LNCAP (cell line): Measurements from ENCODE around the gene SCG5.

Source experiments
- TF ChIP-seq, protein P1 (sequence below): fragments of 450-650 bp; IDR thresholded peaks from 2 replicates; pipeline ENCODE4 v1.5.1; 2017; ENCODE audit warnings: mild to moderate bottlenecking

SCG5 gene

DNA sequence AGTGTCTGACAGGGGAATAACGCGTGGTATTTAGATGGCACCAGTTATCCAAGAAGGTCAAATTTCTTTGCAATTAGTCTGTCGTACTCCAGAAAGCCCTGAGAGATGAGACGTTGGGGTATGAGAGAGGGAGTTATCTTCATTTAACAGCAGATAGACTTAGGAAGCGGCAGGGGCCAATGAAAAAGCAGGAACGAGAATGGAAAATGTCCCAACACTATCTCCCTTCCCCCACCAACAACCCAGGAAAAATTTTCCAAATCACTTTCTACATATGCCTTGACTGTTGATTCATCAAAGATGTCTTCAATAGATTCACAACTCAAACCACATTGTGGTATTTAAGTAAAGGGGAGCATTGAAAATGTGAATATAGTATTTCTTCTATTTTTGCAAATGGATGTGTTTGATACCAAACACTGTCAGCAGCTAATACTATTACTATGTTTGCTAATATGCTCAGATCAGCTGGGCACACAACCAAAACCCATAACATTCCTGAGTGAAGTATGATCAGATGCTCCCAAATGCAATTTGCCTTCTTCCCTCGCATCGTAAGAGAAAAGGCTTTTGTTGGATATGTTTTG is 63.0 kb downstream of the SCG5 start:
- TF ChIP-seq, protein P1, sequence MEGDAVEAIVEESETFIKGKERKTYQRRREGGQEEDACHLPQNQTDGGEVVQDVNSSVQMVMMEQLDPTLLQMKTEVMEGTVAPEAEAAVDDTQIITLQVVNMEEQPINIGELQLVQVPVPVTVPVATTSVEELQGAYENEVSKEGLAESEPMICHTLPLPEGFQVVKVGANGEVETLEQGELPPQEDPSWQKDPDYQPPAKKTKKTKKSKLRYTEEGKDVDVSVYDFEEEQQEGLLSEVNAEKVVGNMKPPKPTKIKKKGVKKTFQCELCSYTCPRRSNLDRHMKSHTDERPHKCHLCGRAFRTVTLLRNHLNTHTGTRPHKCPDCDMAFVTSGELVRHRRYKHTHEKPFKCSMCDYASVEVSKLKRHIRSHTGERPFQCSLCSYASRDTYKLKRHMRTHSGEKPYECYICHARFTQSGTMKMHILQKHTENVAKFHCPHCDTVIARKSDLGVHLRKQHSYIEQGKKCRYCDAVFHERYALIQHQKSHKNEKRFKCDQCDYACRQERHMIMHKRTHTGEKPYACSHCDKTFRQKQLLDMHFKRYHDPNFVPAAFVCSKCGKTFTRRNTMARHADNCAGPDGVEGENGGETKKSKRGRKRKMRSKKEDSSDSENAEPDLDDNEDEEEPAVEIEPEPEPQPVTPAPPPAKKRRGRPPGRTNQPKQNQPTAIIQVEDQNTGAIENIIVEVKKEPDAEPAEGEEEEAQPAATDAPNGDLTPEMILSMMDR, result no peak

DNA sequence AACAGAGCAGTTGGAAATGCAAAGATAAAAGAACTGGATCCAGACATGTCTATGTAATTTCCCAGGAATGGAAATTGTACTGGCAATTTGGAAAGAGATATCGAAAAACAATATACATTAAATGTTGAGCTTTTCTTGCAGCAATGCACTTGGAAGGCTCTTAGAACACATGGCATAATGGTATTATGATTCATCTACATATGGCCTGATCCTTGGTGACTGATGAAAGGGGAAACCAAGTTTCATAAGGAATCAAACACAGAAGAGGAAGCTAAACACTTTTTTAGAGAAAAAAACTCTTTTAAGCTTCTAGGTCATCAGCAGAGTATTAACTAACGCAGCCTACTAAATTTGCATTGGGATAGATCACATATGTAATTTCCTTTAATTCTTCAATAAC is 63.9 kb downstream of the SCG5 start:
- TF ChIP-seq, protein P1, result no peak

DNA sequence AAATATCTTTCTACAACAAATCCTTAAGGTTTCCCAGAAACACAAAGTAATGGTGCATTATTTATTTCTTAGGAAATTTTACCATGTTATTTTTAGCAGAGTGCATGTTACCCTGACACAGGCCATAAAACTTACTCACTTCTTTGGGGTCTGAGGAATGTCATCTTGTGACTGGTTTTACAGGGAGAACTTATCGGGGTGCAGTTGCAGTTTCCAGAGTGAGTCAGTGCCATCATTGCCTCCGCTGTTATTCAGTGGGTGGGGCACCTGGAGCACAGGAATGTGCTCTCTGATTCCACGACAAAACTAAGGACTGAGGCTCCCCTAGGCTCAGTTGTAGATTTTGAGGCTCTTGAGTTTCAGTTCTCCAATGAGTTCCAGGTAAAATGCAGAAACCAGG is 65.2 kb downstream of the SCG5 start:
- TF ChIP-seq, protein P1, result no peak

GRCh38 chr15:32707436-32707835 is 65.9 kb downstream of the SCG5 start:
- TF ChIP-seq, protein P1, result no peak

- TF ChIP-seq, protein P1, result no peak
These were observed 68.0 kb downstream of the SCG5 start for GRCh38 chr15:32709295-32710033.

DNA sequence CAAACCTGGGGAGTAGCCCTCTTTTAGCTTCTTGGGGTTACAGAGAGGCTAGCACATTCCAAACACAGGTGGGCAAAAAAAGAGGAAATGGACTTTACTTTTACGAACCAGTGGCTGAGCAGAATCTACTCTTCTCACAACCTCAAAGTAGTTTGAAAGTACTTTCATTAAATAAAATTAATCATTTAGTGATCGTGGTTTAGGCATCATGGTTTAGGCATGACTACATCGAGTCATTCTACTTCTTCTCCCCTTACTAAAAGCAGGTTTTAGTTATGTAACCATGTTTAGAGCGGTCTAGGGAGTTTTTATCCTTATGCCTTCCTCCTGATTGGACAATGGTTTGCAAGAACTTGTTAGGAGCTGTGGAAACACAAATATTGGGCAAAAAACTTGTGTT is 73.8 kb downstream of the SCG5 start:
- TF ChIP-seq, protein P1, result no peak

- TF ChIP-seq, protein P1, result no peak
These were observed 74.9 kb downstream of the SCG5 start for GRCh38 chr15:32716216-32716914.
